GM18870 (cell line): Measurements from ENCODE around the gene GRHL1.

ENCODE experiments used
- ATAC-seq: cut with Tn5 transposase; IDR thresholded peaks from one replicate; pipeline ENCODE4 v1.9.1; 2021; ENCODE audit warnings: moderate library complexity; ENCODE audit not compliant: unreplicated experiment

GRHL1 gene

DNA sequence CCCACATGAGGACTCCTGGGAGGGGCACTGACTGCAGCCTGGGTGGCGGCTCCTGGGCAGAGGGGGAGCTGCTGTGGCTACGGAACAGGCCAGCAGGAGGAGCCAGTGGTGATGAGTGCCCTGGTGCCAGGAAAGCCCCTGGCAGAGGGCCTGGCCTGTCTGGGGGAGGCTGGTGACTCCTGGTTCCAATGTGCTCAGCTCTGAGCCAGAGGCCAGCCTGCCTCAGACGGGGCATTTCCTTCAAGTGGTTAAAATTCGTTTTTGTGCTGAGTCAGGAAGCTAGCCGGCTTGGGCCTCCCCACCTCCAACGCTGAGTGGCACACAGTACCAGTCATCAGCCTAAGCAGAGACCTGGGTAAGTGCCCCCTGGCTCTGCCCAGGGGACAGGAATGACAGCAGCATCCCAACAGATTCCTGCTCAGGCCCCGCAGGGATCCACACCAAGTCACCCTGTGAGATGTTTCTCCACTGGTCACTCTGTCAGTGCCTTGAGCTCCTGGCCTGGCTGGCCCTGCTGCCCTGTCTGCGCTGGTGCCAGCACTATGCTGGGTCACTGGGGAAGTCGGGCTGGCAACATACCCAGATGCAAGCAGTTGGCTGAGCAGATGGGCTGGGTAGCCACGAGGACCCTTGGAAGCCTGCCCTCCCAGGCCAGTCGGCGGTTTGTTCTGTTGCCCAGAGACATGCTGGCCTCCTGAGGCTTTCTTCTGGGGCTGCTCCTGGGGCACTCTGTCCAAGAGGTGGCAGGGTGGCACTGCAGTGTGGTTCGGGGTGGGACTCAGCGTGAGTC, 84.8 kb downstream of the GRHL1 start:
- ATAC-seq, result peak; percentile 45

DNA sequence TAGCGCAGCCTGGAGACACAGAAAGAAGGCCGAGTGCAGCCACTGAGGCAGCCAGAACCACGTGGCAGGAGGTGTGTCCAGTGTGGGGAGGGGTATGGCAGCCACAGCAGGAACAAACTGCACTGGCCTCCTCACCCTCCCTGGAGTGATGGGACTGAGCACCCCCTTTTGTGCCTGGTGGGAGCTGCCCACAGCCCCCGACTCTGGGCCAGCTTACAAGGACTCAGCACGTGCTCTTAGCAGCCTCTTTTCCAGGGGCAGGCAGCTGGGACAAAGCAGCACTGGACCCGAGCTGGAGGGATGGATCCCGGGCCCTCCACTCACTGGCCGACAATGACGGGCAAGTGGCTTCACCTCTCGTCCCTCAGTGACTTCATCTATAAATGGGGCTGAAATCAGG, 86.6 kb downstream of the GRHL1 start:
- ATAC-seq, result no peak

DNA sequence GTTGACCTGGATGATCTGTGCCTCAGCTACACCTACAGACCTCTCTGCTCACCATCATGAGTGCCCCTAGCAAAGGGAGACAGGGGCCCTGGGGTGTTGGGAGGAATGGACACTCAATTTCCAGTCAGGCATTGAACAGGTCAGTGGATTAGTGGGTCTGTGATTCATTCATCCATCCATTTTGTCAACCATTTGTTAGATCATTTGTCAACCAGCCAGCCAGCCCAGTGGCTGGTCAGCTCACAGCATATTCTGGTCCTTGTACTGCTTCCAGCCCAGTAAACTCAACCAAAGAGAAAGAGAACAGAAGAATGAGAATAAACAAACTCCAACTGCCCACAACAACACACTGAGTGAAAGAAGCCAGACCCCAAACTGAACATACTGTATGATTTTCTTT, 87.2 kb downstream of the GRHL1 start:
- ATAC-seq, result no peak

DNA sequence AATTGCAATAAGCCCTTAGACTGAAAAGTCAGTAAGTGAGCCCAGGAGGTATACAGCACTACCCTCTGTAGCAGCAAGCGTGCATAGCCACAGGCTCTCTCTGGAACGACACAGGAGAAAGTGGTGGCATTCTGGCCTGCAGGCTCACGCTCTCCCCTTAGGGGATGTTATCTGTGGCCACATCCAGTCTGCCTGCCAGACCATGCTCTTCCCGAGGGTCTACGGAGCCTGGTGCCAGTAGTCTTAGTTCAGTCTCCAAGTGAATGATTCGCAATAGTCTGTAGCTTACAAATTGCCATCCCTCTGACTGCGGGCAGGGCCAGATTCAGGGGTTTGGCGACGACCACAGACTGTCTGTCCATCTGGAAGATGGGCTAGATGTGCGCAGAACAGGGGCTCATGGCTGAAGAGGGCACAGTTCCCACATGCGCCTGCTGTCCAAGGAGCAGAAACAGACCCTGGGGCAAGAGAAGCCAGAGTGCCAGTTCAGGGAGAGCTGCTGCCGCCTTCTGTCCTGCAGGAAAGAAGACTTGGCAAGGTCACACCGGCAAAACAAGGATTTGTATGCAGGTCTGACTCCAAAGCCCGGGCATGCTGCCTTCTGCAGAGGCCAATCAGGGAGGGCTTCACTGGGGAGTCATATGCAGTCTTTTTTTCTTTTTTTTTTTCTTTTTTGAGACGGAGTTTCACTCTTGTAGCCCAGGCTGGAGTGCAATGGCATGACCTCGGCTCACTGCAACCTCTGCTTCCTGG, 88.3 kb downstream of the GRHL1 start:
- no peak for ATAC-seq

DNA sequence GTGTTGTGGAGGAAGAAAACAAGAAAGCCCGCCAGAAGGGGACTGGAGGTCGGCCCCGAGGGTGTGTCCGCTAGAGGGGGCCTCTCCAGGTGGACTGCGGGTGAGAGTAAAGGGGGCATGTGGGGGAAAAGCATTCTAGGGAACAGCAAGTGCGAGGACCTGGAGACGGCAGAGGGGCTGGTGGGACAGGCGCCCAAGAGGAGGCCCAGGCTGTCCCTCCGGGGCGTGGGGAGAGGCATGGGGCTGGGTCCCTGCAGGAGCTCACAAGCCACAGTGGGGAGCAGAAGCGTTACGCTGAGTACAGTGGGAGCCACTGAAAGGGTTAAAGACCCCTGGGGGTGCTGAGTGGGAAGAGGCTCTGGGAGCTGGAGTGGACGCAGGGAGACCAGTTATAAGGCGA, 90.2 kb downstream of the GRHL1 start:
- no peak for ATAC-seq

DNA sequence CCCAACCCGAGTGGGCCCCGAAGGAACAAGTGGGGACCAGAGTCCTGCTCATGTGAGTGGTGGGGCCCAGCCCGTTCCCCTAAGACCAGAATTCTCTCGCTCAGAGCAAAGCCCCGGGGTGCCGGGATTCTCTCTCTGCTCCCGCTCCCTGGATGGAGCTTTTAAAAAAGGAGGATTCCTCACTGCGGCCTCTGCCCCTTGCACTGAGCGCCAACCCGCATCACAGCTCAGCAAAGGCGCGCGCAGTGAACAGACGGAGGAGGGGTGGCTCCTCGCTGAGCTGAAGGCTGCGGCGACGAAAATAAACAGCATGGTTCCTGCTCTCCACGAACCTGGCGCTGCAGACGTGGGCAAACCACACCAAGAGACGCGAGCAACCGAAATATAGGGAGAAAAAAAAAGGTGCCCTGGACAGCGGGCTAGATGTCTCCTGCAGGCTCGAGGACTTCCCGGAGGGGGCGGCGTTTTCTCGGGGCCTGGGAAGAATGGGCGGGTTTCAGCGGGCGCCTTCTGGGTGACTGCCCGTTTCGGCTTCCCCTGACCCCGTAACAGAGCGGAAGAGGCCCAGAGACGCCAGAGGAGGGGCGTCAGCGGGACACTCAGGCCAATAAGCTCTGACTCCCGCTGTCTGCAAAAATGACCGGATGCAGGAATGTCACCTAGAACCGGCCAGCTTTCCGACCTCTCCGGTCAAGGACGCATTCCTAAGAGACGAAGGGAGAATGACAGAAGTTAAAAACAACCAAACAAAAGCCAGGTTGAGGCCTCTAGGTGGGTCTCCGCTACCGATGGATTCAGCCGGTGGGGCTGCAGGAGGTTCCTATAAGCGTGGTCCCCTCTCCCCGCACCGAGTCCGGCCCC, 91.0 kb downstream of the GRHL1 start:
- ATAC-seq, result no peak

DNA sequence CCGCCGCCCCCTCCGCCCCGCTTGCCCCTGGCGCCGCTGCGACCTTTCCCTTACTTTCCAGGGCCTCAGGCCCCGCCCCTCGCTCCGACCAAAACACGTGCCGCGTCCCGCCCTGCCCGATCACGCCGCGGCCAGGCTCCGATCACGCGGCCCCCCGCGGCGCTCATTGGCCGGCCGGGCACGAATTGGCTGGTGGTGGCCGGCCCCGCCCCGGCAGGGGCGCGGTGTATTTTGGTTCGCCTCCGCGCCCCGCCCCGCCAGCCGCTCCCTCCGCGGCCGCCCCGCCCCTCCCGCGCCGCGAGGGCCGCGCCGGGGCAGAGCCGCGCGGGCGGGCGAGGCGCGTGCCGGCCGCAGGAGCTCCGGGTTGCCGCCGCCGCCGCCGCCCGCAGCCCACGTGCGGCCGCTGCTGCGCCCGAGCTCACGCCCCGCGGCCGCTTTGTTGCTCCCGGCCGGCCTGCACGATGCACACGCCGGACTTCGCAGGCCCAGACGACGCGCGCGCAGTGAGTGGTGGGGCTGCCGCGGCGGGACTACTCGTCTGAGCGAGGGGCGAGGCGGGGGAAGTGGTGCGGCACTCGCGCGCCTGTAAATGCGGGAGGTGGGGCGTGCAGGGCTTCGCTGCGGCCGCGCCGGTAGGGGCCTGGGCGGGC, 91.9 kb downstream of the GRHL1 start, which contains the start of gene KLF11:
TSS of gene KLF11 (plus strand) at position 295 of the 650 bp plus-strand sequence. CDS start at position 462, 167 bp downstream.
- no peak for ATAC-seq

DNA sequence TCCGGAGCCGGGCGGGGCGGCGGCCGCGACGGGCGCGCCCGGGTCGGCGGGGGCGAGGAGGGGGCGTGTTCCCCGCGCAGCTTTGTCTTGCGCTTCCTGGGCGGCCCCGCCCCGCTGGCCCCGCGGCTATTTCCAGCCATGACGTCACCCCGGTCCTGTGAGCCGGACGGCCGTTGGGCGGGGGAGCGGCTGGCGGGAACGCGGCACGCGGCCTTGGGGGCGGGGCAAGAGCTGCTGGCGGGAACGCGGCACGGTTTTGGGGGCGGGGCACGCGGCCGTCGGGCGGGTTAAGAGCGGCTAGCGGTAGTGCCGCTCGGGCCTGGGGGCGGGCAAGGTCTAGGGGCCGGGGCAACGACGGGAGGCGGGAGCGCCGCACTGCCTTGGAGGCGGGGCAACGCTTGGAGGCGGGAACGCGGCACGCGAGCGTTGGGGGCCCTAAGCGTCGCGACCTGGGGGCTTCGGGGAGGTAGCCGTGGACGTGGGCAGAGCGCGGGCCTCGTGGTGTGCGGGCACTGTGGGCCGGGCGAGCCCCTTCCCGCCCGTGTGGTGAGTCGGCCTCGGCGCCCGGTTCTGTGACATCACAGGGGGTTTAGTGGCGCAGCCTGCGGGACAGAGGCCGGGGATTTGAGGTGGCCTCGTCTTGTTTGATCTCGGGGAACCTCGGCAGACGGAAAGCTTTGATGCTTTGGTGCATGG, 92.6 kb downstream of the GRHL1 start:
- ATAC-seq, result no peak

DNA sequence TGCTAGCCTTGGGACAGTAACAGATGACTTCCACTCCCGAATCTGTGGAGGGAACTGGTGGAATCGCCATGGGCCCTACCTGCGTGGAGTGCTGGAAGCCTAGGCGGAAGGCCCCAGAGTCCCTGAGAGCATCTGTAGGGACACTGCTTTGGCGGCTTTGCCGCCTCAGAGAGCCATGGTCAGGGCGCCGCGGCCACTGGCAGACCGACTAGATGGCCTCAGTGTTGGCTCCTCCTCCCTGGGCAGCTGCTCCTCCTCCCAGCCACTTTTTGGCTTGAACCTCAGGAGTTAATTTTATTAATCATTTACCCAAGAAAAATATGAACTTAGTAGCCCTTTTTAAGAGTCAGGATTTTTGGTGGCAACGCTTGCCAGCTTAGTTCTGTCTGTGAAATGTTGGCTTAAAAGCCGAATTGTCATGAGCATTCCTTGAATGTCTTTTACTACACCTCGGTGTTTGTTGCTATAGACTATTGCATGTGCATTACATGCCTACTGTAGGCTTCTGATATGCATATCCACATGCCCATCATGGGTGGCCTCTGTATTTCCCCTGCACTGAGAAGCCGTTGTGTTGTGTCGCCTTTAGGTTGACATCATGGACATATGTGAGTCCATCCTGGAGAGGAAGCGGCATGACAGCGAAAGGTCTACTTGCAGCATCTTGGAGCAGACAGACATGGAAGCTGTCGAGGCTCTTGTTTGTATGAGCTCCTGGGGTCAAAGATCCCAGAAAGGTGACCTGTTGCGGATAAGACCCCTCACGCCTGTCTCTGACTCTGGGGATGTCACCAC, 94.3 kb downstream of the GRHL1 start:
- no peak for ATAC-seq

DNA sequence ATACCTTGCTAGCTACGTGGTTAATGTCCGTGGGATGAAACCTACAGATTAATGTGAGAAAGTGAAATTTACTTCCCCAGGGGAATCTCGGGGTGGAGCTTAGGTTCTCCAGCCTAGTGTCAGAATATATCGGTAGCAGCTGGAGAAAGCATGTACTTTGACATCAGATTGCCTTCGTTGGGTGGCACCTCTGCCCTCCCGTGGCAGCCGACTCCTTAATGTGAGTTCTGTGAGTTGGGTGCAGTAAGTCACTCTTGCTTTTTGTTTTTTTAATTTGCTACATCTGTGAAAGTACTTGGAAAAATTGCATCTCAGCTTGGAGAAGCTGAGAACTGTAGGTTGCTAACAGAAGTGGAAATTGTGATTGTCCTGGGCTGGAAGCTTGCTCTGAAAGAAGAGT, 95.4 kb downstream of the GRHL1 start:
- ATAC-seq, result no peak

DNA sequence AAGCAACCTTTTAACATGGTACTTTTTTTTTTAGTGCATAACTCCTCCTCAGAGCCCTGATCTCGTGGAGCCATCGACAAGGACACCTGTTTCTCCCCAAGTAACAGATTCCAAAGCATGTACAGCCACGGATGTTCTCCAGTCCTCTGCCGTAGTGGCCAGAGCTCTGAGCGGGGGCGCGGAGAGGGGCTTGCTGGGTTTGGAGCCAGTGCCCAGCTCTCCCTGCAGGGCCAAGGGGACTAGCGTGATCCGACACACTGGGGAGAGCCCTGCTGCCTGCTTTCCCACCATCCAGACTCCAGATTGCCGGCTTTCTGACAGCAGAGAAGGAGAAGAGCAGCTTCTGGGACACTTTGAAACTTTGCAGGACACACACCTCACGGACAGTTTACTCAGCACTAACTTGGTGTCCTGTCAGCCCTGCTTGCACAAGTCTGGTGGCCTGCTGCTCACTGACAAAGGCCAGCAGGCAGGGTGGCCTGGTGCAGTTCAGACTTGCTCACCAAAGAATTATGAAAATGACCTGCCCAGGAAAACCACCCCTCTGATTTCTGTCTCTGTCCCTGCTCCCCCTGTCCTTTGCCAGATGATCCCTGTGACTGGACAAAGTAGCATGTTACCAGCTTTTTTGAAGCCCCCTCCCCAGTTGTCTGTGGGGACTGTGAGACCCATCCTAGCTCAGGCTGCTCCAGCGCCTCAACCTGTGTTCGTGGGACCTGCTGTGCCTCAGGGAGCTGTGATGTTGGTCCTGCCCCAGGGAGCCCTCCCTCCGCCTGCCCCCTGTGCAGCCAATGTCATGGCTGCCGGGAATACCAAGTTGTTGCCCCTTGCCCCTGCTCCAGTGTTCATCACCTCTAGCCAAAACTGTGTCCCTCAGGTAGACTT, 96.4 kb downstream of the GRHL1 start:
- no peak for ATAC-seq

DNA sequence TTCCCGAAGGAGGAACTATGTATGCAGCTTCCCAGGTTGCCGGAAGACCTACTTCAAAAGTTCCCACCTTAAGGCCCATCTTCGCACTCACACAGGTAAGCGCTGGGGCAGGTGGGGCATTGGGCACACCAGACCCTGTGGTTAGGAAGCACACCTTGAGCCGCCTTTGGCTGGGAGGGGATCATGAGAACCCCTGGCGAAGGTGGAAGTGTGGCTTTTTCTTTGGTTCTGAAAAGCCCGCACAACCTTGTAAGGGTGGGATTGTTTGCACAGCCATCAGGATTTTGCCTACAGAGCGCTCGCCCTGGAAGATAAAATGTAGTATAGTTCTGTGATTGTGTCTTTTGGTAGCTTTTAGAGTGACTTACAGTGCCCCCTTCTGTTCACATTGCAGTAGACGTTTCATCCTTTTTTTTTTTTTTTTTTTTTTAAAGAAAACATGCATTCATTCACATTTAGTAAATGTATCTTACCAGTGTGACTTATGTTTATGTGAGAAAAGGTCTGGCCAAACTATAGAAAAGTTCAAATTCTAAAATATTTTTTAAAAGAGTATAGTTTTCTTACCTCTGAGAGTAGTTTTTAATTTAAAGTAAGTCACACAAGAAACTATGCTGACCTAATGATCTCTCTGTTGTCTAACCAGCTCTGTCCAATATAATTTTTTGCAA, 97.1 kb downstream of the GRHL1 start:
- ATAC-seq, result no peak
